ENCODE data around the gene PRELP.
"Not testable (repeated sequence)": the region's sequence is repeated elsewhere in the genome, so short reads cannot be mapped to it uniquely, and the experiment has no call there.

DNA sequence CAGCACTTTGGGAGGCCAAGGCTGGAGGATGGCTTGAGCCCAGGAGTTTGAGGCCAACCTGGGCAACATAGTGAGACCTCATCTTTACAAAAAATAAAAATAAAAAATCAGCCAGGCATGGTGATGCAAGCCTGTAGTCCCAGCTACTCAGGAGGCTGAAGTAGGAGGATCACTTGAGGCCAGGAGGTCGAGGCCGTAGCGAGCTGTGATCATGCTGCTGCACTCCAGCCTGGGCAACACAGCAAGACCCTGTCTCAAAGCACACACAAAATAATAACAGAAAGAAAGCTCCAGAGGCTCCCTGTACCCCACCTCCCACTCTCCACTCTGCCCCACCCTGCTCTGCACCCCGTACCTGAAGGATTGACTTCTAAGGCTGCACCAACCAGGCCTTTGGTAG is 42.5 kb downstream of the PRELP start:
- TF ChIP-seq, protein P1, sequence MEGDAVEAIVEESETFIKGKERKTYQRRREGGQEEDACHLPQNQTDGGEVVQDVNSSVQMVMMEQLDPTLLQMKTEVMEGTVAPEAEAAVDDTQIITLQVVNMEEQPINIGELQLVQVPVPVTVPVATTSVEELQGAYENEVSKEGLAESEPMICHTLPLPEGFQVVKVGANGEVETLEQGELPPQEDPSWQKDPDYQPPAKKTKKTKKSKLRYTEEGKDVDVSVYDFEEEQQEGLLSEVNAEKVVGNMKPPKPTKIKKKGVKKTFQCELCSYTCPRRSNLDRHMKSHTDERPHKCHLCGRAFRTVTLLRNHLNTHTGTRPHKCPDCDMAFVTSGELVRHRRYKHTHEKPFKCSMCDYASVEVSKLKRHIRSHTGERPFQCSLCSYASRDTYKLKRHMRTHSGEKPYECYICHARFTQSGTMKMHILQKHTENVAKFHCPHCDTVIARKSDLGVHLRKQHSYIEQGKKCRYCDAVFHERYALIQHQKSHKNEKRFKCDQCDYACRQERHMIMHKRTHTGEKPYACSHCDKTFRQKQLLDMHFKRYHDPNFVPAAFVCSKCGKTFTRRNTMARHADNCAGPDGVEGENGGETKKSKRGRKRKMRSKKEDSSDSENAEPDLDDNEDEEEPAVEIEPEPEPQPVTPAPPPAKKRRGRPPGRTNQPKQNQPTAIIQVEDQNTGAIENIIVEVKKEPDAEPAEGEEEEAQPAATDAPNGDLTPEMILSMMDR (IDR thresholded peaks at IDR 0.05; ENCODE audit: low read length), result not testable (repeated sequence)
- TF ChIP-seq EZH2phosphoT487 (IDR thresholded peaks at IDR 0.05; ENCODE audit: low read length), result not testable (repeated sequence)
